HEK293T (cell line): Measurements from ENCODE around the gene OR1F1.

Experiments
- ARNT ChIP-seq: fragments of 450-650 bp; IDR thresholded peaks from 2 replicates; pipeline ENCODE4 v1.6.1; 2017; ENCODE audit warnings: mild to moderate bottlenecking
- BHLHE40 ChIP-seq: fragments of 450-650 bp; IDR thresholded peaks from 2 replicates; pipeline ENCODE4 v1.6.1; 2016; ENCODE audit warnings: mild to moderate bottlenecking, moderate library complexity, borderline replicate concordance
- ELF4 ChIP-seq: fragments of 450-650 bp; IDR thresholded peaks from 2 replicates; pipeline ENCODE4 v1.6.1; 2017; ENCODE audit warnings: antibody characterized with exemption
- FOXA1 ChIP-seq: fragments of 450-650 bp; IDR thresholded peaks from 2 replicates; pipeline ENCODE4 v1.6.1; 2016; ENCODE audit warnings: mild to moderate bottlenecking
- FOXK2 ChIP-seq: fragments of 450-650 bp; IDR thresholded peaks from 2 replicates; pipeline ENCODE4 v1.6.1; 2016; ENCODE audit warnings: mild to moderate bottlenecking
- L3MBTL2 ChIP-seq: fragments of 450-650 bp; conservative IDR thresholded peaks from 2 replicates; pipeline ENCODE4 v1.6.1; 2016; ENCODE audit warnings: mild to moderate bottlenecking
- NFRKB ChIP-seq: fragments of 450-650 bp; IDR thresholded peaks from 2 replicates; pipeline ENCODE4 v1.6.1; 2016; ENCODE audit warnings: mild to moderate bottlenecking, moderate library complexity
- SP1 ChIP-seq: fragments of 450-650 bp; IDR thresholded peaks from 2 replicates; pipeline ENCODE4 v1.6.1; 2017
- SUZ12 ChIP-seq: fragments of 450-650 bp; IDR thresholded peaks from 2 replicates; pipeline ENCODE4 v1.6.1; 2016; ENCODE audit warnings: mild to moderate bottlenecking

DNA sequence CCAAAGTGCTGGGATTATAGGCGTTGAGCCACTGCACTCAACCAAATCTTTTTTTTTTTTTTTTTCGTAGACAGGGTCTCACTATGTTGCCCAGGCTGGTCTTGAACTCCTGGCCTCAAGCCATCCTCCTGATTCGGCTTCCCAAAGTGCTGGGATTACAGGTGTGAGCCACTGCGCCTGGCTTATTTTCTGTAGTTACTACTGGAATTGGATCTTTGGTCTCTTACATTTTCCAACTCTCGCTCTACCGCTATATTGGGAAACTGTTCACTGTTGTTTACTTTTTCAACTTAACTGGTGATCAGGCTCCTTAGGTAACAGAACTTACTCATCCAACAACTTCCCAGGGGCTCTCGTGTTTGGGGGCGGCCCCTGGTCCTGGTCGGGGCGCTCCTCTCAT is 32.8 kb downstream of the OR1F1 start:
- TF ChIP-seq SUZ12, result no peak
- TF ChIP-seq ELF4, result no peak
- TF ChIP-seq BHLHE40, result no peak
- no peak for TF ChIP-seq ARNT
- no peak for TF ChIP-seq FOXK2
- no peak for TF ChIP-seq SP1
- no peak for TF ChIP-seq NFRKB
- TF ChIP-seq L3MBTL2, result no peak
- TF ChIP-seq FOXA1, result no peak
